ENCODE measurements around the gene PFKFB2.
"Not testable (repeated sequence)": the region's sequence is repeated elsewhere in the genome, so short reads cannot be mapped to it uniquely, and the experiment has no call there.

The PFKFB2 gene

DNA sequence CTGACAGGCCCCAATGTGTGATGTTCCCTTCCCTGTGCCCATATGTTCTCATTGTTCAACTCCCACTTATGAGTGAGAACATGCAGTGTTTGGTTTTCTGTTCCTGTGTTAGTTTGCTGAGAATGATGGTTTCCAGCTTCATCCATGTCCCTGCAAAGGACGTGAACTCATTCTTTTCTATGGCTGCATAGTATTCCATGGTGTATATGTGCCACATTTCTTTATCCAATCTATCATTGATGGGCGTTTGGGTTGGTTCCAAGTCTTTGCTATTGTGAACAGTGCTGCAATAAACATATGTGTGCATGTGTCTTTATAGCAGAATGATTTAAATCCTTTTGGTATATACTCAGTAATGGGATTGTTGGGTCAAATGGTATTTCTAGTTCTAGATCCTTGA lies 11.7 kb upstream of the PFKFB2 start:
- not testable (repeated sequence) for DNase-seq

DNA sequence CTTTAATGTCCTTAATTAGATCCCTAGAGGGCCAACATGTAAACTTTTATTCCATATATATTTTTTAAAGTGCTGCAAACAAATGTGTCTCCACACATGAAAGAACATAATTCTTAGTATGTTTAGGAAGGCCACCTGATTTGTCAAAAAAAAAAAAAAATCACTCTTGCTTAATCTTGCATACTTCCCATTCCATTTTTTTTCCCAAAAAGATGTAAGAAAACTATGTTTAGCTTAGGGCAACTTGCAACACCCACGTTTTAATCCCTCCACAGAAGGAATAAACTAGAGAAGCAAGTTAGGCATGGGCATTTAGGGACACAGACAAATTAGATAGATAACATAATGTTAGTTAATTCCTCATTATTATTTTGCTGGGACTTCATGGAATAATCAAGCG lies 7.6 kb upstream of the PFKFB2 start:
- no peak for DNase-seq

DNA sequence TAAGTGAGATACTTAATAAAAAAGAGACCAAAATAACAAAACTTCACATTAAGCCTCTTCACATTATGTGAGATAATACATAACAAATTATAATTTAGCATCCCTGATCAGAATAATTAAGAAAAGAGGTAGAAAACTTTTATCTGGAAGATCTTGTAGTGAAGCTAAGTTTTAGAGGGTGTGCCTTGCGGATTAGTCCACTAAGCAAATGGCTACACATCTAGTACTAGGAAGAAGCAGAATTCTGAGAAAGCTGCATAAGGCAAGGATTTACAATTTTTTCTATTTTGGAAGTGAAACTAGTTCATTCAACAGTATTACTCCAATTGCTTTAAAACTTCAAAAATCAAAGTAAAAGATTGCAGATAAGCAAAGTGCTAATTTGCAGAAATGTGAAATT lies 5.6 kb upstream of the PFKFB2 start:
- no peak for DNase-seq

DNA sequence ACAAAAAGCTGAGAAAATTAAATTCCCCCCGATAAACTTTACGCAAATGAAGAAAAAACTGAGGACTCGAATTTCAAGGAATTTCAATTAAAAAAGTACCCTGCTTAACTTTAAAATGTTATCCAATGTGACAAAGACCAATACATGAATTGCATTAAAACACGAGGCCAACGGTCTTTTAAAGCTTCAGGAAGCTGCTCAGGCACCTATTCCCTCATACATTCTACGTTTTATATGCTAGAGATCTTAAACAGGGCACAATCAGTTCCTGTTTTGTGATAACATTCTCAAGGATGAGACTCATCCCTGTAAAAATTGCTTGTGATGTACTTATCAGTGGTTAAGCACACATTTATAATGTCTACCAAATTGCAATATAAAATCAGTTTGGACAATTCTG lies 5.0 kb upstream of the PFKFB2 start:
- no peak for DNase-seq

DNA sequence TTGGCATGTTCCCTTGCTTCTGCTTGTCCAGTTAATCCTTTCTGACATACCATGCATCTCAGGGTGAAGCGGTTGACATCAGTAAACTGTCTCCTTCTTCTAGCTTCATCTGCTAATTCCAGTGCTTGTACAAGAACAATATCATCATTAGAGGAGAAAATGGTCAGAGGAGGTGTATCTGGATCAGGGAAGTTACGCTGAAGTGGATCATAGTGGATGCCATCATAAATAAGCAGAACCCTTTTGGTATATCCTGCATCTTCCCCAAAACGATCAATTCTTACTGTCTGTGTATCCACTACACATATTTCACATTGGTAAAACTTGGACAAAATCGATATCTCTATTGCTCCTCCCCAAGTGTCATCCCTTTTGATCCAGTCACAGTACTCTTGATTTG lies 4.0 kb upstream of the PFKFB2 start:
- DNase-seq = no peak

DNA sequence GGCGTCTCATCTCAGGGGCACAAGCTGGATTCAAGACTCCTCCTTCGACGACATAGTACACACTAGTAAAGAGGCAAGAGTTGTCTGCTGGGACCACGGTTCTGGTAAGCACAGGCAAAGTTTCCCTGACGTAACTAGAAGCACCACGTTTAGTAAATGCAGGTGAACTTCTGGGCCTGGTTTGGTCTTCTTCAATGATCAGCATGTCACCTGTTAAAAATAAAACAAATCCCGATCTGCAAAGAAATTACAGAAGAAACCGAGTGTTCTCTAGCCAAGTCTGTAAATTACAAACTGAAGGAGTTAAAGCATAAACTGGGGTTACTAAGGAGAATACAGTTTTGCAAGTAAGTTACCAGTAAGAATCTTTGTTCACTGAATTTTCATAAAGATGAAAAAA lies 3.6 kb upstream of the PFKFB2 start:
- DNase-seq = no peak

DNA sequence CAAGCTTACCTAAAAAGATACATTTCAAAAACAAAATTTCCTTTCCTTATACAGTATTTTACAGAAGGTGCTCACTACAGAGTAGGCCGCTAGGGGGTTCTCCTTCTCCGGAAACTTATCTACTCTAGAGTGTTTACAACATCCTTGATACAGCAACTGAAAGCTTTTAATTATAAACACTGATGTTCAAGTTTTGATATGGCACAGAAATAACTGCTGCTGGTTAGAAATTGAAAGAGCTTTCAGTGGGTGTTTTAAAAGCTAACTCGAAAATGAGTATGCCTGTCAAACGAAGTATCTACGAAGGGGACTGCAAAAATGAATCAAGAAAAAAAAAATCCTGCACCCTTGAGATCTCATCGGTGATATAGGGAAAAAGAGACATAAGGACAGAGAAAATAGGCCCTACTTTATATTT lies 3.1 kb upstream of the PFKFB2 start:
- peak; percentile 34 for DNase-seq

DNA sequence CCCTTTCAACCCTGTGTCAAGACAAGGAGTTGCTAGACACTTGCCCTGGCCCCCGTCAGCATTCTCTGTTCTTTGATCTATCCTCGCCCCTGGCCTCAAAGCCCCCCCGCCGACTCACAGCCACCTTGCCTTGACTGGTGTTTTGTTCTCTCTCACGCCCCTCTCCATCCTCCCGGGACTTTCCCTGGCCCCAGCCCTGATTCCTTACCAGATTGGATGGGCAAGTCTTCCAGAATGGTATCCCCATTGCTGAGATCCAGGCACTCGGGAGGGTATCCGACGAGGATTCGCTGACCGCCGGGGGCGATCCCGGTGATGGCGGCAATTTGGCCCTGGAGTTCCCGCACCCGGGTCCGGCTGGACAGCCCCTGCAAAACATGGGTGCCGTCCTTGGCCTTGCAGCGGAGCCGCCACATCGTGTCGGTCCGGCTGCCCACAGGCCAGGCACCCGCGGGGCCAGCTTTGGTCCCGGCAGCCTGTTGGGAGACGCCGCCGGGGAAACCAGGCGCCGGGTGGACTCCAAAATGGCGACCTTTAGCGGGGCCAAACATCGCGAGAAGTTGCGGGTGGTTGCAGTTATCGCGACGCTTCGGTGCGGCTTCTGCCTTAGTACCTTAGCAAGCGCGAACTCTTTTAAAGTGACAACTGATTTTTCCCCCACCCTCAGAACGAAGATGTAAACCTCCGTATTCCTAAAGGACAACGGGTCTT lies 2.4 kb upstream of the PFKFB2 start:
- peak; percentile 87 for DNase-seq

DNA sequence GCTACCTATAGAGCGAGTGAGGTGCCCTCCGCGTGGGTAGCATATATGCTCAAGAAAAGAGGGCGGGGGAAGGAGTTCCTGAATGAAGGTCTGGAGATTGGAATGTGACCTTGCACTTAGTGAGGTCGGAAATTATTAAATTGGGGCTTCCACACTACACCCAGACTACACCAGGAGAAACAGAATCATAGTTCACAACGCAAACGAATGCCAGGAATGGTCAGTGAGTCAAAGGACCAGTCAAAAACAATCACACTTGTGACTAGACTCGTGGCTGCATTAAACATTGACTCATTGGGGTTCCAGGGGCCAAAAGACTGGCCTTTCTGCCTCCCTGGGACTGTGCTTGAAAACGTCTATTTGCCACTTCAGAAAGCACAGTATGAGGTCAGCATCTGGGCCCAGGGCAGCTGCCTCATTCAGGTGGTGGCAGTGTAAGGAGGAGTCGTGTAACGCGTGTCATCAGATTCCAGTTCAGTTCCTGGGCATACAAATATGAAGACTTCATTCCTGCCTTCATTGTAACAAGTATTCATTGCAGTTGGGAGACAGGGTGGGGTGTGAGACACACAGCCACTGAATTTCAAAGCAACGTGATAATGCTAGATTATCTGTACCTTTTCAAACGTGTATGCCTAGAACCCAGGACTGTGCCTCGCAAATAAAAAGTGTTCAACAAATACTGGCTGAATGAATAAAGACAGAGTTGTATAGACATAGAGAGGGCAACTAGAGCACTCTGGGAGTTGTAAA lies 1.7 kb upstream of the PFKFB2 start, which contains the start of gene YOD1:
TSS of gene YOD1 (minus strand) at position 18 of the 753 bp plus-strand sequence. CDS start 178 bp downstream, outside the sequence.
- DNase-seq = no peak

DNA sequence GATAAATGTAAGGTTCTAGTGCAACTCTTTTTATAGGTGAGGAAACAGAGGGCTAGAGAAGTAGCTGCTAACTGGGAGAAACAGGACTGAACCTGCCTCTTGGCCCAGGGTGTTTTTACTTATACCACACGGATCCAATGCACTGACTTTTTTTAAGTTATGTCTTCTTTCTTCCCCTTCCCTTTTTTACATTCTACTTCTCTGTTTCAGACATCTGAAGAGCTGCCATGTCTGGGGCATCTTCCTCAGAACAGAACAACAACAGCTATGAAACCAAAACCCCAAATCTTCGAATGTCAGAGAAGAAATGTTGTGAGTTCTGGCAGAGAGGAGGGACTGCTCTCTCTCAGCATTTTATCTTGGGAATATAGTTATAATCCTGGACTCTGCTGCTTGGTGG lies 1.4 kb downstream of the PFKFB2 start:
- no peak for DNase-seq

DNA sequence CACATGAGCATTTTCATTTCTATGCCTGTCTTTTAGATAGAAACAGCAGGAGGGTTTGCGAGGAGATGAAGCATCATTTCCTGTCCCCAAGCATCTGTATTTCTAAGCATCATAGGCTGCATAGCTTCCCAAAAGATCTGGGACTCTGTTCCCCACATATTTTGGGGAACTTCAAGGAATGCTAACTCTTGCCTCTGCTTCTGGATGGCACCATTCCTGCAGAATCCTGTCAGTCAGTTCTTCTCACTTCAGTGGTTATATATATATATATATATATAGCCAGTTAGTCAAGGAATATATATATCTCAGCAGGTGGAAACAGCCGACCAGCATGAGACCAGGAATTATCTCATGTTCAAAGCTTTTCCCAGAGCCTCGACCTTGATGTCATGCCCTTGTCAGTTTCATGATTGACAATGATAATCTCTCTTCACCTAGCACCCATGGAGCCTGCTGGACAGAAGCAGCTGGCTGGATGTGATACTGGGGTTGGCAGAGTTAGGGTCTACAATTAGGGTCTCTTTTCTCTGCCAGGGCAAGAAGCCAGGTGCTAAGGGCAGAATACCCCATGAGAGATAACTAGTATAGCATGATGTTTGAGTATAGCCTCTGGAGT lies 2.4 kb downstream of the PFKFB2 start:
- no peak for DNase-seq

DNA sequence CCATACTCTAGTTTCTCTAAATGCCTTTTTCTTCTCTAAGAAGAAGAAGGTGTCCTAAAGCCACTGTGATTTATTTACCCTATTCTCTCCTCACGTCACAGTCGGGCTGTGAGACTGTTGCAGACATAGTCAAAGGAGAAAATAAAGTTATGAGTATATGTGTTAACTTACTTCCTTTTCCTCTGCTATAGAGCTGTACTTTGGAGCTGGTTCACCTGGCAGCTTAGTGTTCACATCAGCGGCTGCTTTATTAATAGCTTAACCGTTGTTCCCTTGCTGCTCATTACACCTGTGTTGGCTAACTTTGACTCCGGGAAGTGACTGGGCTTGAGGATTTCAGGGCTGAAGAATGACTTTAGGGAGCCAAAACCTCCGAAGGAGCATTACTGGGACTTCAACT lies 3.6 kb downstream of the PFKFB2 start:
- no peak for DNase-seq

DNA sequence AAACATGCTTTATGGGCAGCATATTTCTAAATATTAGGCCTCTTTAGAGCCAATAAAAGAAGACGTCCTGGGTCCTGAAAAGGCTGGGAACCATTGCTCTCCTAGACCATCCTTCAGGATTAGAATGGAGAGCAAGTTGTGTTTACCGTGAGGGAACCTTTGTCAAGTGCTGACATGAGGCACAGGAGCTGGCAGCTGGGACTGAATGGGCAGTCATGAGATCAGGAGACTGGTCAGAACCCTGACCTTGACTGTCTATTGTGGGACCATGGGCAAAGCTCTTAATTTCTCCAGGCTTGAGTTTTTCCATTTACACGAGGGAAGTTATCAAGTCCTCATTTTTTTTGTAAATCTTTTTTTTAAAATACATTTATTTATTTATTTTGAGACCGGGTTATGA lies 5.2 kb downstream of the PFKFB2 start:
- DNase-seq = no peak

DNA sequence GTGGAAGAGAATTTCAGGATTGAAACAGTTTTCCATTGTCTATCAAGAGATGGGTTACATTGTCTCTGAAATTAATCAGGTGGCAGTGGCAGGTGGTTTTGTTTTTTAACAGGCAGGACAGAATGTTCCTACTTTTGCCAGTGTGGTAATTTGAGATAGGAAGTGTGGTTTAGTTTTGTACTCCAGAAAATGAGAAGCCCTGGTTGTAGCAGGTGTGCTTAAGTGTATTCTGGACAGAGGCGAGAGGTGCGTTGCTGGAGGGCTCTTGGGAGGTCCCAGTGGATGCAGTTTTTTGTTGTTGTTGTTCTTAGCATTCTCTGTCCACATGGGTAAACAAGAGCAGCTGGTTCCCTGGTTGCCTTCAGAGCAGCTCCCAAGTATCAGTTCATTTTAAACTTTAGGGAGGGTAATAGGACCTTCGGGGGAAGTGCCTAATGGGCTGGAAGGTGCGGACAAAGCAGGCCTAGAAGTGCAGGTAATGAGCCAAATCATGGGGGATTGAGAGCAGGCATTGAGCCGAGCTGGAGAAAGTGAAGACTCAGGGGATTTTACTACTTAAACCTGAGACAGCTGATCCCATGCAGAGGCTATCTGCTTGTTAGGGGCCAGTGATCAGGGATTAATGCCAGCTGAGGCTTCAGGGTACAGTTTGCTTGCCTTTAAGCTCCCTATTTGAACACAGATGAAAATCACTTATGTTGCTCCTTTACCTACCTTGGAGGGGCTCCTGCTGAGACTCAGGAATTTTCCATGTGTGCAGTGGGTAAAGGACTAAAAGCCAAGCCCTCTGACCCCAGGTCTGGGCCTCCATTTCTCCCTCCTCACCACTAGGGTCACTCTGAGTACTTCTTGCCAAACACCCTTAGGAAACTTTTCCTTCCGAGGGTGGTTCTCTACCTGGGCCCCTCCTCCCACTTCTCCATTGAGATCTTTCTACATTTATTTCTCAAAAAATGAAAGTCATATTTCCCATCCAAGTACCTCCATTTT lies 6.1 kb downstream of the PFKFB2 start:
- DNase-seq = no peak

DNA sequence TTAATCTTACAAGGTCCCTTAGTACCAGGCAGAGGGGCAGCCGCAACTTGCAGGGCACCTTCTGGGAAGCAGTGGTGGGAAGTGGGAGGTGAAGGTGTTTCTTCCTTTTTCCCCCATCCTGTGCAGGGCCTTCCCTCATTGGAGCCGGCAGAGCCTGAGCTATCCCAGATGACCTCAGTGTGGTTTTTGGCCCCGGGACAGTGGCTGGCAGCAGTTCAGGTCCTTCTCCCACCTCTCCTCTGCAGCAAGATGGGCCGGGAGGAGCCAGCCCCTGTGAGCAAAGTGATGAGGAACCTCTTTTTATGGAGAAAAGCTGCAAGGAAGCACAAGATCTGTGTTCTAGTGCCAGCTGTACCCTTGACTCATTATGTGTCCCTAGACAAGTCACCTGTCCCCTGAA lies 6.8 kb downstream of the PFKFB2 start:
- no peak for DNase-seq

DNA sequence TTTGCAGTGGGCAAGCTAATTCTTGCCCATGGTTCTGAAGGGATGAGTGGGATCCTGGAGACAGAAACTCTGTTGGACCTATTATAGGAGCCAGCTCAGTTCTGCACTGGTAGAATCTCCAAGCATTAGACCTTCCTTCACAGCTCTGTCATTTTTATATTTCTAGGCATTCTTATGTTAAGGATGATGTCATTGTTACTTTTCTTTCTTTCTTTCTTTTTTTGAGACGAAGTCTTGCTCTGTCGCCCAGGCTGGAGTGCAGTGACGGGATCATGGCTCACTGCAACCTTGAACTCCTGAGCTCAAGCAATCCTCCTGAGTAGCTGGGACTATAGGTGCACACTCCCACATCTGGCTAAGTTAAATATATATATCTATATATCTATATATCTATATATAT lies 7.5 kb downstream of the PFKFB2 start:
- no peak for DNase-seq

DNA sequence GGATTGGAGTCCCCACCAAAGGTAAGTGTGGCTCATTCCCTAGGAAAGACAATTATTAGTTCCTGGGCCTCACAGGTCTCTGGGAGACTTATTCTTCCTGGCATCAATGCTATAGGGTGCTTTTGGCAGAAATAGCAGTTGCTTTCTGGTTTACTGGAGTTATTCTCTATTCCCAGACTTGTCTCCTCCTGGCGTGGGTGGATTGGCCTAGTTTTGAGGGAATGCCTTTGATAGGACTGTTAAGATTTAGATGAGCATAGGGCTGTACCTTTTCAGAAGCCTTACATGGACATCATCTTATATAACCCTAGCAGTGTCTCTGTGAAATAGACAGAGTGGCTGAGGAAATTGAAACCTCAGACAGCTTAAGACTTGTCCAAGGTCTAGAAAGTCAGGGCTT lies 9.0 kb downstream of the PFKFB2 start:
- no peak for DNase-seq

DNA sequence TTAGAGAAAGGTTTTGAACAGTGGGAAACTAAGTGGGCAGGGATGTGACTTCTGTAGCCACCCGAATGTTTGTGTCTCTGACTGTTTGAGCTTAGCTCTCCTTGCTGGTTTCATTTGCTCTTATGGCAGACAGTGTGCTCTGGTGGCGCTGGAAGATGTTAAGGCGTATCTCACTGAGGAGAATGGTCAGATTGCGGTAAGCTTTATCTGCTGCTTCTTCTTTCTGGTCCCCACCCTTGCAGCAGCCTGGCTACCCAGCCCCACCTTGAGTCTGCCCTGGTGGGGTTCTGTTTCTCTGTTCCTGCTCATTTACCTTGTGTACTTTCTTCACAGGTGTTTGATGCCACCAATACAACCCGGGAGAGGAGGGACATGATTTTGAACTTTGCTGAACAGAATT lies 9.9 kb downstream of the PFKFB2 start:
- DNase-seq = no peak

DNA sequence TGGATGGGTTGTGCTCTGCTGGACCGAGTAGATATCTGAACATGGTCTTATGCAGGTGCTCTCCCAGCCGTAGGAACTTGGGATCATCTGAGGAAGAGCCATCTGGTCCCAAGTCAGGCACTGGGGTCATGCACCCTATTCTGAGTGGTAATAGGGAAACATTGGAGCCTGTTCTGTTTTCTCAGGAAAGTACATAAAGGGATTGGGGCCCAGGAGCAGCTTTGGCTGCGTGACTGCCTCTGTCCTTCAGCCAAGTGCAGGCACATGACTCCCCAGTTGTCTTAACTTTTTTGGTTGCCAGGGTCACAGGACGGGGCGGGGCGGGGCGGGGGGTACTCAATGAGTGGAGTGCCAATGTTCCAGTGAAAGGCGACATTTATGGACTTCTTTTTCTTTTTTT lies 11.5 kb downstream of the PFKFB2 start:
- DNase-seq = no peak

DNA sequence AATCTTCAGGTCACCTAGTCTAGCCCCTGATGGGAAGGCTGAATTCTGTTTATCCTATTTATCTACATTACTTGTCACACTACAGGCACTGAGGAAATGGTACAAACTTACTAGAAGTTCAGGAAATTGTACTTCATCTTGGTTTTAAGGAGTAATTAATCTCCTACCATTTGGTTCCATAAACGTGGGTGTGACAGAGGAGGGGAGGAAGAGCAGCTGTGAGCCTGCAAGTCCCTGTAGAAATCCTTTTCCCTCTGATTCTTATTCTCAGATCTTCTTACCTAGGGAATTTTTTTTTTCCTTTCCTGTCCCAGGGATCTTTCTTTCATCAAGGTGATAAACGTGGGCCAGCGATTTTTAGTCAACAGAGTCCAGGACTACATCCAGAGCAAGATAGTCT lies 14.1 kb downstream of the PFKFB2 start:
- DNase-seq = no peak

DNA sequence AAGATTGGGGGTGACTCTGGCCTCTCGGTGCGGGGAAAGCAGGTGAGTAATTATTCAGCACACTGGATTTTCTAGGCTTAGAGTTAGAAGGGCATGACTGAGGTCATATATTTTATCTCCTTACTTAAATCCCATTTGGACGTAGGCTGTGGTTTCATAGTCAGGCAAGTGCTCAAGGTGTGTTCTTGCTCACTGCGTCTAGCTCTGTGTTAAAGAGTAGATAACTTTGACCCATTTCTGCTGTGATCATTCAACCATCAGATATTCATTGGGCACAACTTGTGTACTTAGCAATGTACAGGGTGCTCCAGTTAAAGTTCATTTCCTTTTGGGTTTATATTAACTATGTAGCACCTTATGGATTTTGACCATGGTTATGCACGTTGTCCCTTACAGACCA lies 14.6 kb downstream of the PFKFB2 start:
- DNase-seq = no peak

DNA sequence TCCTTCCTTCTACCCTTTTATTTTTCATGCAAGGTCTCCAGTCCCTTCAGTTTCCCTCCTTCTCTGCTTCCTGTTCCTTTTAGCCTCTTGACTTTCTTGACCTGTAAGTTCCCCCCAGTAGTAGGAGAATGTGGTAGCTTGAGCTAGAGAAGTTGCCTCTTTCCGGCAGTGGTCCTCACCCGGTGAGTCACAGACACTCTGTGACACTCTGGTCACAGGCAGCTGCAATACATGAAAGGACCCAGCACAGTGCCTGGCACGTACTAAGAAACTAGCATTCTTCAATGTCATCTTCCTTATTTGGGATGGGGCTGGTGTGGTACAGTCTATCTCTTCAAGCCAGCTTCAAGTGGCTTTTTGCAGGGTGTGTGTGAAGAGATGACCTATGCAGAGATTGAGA lies 16.0 kb downstream of the PFKFB2 start:
- no peak for DNase-seq
